ENCODE measurements around the gene PPM1L. TPM values are rescaled to one million over a fixed set of nuclear protein-coding genes. Genes with fewer than 3 reads are reported as not detected.

The PPM1L gene
- total and polyA plus RNA-seq, 10 of the 15 experiments (the other 5 are each of a cell fraction or from before 2014, with no cell fraction given): under 0.01 to 0.33 (median 0.06) TPM; not detected in 1

- 29% methylated on average over 1 of the region's 1 CpG for WGBS (ENCODE audit: insufficient coverage, insufficient replicate concordance, low lambda C conversion rate, missing lambda C conversion rate)
- DNase-seq (ENCODE audit: low read depth, low spot score): no peak
- no peak for FAIRE-seq
- Histone ChIP-seq H3K4me2 (ENCODE audit: control insufficient read depth, insufficient read depth) (no peak overlapping the region), H3K9me3 (replicated peaks; ENCODE audit: control insufficient read depth, insufficient read depth, low read length) (no peaks in the 10 kb centered on the region), H4K20me1 (ENCODE audit: control insufficient read depth, insufficient read depth) (no peaks in the 10 kb centered on the region), H3K4me1 (ENCODE audit: control insufficient read depth, insufficient read depth, low read length) (no peaks in the 10 kb centered on the region), H3K79me2 (ENCODE audit: control insufficient read depth, insufficient read depth, low read length) (no peaks in the 10 kb centered on the region), H3K4me3 (no peak overlapping the region), H3K36me3 (ENCODE audit: control insufficient read depth in 2 of 2, insufficient read depth in 2 of 2, low read length in 1 of 2) (no peaks in the 10 kb centered on the region), H3K27me3 (replicated peaks in 1 of 2; ENCODE audit: control insufficient read depth in 2 of 2, insufficient read depth in 2 of 2, low read length in 1 of 2) (peaks cover 0 to 3% of the 10 kb centered on the region in 2 experiments; a peak in 3 of 4 replicates), H3K9ac (ENCODE audit: control insufficient read depth, insufficient read depth, low read length) (no peak overlapping the region), H2AFZ (ENCODE audit: control insufficient read depth, low read depth, low read length) (no peak overlapping the region), H3K27ac (ENCODE audit: control insufficient read depth, insufficient read depth) (no peak overlapping the region)
- no TSS peak for BruUV-seq (replicated peaks)
- ChIA-PET SMC1A (ENCODE audit: uncharacterized antibody, unreplicated experiment) (no interaction called here), POLR2A (no interaction called here), CTCF (no interaction called here), RAD21 (ENCODE audit: unreplicated experiment) (no interaction called here)
- ATAC-seq: no peak
- TF ChIP-seq, protein P1, sequence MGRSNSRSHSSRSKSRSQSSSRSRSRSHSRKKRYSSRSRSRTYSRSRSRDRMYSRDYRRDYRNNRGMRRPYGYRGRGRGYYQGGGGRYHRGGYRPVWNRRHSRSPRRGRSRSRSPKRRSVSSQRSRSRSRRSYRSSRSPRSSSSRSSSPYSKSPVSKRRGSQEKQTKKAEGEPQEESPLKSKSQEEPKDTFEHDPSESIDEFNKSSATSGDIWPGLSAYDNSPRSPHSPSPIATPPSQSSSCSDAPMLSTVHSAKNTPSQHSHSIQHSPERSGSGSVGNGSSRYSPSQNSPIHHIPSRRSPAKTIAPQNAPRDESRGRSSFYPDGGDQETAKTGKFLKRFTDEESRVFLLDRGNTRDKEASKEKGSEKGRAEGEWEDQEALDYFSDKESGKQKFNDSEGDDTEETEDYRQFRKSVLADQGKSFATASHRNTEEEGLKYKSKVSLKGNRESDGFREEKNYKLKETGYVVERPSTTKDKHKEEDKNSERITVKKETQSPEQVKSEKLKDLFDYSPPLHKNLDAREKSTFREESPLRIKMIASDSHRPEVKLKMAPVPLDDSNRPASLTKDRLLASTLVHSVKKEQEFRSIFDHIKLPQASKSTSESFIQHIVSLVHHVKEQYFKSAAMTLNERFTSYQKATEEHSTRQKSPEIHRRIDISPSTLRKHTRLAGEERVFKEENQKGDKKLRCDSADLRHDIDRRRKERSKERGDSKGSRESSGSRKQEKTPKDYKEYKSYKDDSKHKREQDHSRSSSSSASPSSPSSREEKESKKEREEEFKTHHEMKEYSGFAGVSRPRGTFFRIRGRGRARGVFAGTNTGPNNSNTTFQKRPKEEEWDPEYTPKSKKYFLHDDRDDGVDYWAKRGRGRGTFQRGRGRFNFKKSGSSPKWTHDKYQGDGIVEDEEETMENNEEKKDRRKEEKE (IDR thresholded peaks at IDR 0.05): no peak
- TF ChIP-seq HDAC6 (IDR thresholded peaks at IDR 0.05; ENCODE audit: unreplicated experiment): no peak
- TF ChIP-seq, protein P2, sequence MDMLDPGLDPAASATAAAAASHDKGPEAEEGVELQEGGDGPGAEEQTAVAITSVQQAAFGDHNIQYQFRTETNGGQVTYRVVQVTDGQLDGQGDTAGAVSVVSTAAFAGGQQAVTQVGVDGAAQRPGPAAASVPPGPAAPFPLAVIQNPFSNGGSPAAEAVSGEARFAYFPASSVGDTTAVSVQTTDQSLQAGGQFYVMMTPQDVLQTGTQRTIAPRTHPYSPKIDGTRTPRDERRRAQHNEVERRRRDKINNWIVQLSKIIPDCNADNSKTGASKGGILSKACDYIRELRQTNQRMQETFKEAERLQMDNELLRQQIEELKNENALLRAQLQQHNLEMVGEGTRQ (IDR thresholded peaks at IDR 0.05; ENCODE audit: borderline replicate concordance, low read depth, low read length): no peak
- TF ChIP-seq RAD21 (IDR thresholded peaks at IDR 0.05; ENCODE audit: insufficient read depth, low read depth, low read length): no peak
- no peak for TF ChIP-seq POLR2AphosphoS5 (IDR thresholded peaks at IDR 0.05; ENCODE audit: low read length)
- no peak for TF ChIP-seq RELA (IDR thresholded peaks at IDR 0.05; ENCODE audit: borderline replicate concordance, partially characterized antibody)
- no peak for TF ChIP-seq SMC3 (IDR thresholded peaks at IDR 0.05; ENCODE audit: borderline replicate concordance, low read length)
- no peak for TF ChIP-seq ZNF24 (IDR thresholded peaks at IDR 0.05)
- TF ChIP-seq BRCA1 (IDR thresholded peaks at IDR 0.05; ENCODE audit: low read depth, low read length): no peak
- TF ChIP-seq SREBF2 (IDR thresholded peaks at IDR 0.05; ENCODE audit: low read length): no peak
- TF ChIP-seq RCOR1 (conservative IDR thresholded peaks at IDR 0.05; ENCODE audit: low read depth, low read length): no peak
- no peak for TF ChIP-seq SIX5 (IDR thresholded peaks at IDR 0.05; ENCODE audit: low read depth, low read length, severe bottlenecking)
- in situ Hi-C loops (cut with MboI) (no loop called here), intact Hi-C loops (cut with micrococcal nuclease; ENCODE audit: unreplicated experiment) (no loop called here)
Measured at GRCh38 chr3:160739079-160739478, 17.0 kb upstream of the PPM1L start.

Data from GM12878 (cell line).